ENCODE measurements around the gene TMEM183A.

Gene TMEM183A

GRCh38 chr1:203036135-203036534, 29.0 kb downstream of the TMEM183A start:
- TF ChIP-seq, protein P1, sequence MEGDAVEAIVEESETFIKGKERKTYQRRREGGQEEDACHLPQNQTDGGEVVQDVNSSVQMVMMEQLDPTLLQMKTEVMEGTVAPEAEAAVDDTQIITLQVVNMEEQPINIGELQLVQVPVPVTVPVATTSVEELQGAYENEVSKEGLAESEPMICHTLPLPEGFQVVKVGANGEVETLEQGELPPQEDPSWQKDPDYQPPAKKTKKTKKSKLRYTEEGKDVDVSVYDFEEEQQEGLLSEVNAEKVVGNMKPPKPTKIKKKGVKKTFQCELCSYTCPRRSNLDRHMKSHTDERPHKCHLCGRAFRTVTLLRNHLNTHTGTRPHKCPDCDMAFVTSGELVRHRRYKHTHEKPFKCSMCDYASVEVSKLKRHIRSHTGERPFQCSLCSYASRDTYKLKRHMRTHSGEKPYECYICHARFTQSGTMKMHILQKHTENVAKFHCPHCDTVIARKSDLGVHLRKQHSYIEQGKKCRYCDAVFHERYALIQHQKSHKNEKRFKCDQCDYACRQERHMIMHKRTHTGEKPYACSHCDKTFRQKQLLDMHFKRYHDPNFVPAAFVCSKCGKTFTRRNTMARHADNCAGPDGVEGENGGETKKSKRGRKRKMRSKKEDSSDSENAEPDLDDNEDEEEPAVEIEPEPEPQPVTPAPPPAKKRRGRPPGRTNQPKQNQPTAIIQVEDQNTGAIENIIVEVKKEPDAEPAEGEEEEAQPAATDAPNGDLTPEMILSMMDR (IDR thresholded peaks at IDR 0.05), result no peak

DNA sequence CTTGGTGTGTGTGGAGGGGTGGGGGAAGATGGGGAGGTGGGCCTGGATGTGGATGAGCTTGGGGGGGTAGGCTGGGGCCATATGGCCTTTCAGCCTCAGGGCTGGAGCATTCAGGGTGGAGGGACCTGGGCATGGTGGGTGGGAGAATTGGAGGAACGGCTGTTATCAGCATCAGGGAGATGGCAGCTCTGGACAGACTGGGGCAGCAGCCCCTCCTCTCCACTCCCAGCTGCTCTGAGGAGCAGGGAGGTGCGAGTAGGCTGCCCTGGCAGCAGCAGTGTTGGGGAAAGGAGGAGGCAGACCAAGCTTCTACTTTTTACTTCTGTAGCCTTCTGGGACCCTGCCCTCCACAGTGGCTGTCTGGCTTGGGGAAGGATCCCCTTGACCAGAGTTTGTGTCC, 29.4 kb downstream of the TMEM183A start:
- TF ChIP-seq, protein P1 (IDR thresholded peaks at IDR 0.05), result no peak

GRCh38 chr1:203037509-203038190, 30.5 kb downstream of the TMEM183A start:
- TF ChIP-seq, protein P1 (IDR thresholded peaks at IDR 0.05), result no peak

DNA sequence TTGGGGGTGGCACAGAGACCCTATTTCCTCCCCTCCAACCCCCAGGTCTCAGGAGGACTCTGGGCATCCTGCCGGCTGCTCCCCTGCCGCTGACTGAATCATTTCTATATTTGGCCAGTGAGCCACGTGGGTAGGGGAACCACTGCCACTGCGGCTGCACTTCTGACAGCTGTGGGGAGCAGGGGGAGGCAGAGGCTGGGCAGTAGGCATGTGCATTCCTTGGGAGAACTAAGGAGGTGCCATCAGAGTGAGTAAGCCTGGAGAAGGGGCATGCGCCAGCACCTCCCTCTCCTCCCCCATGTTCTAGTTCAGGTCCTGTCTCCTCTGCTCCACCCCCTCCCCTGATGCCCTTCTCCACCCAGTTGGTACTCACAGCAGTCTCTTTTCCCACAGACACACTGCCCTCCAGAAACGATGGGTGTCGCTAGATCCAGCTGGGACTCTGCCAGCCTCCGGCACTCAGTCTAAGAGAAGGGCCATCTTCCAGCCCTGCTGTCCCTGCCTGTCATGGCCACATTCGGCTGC, 31.1 kb downstream of the TMEM183A start:
- TF ChIP-seq, protein P1 (IDR thresholded peaks at IDR 0.05), result no peak

- TF ChIP-seq, protein P1 (IDR thresholded peaks at IDR 0.05), result peak; percentile 97
Observed at GRCh38 chr1:203038891-203039608, 31.9 kb downstream of the TMEM183A start.

- TF ChIP-seq, protein P1 (IDR thresholded peaks at IDR 0.05), result no peak
Observed at GRCh38 chr1:203039609-203040512, 32.7 kb downstream of the TMEM183A start.

Data from LNCAP (cell line).